SK-N-SH (cell line): ENCODE data around the gene LMNTD2. TPM values are rescaled to one million over a fixed set of nuclear protein-coding genes. Genes with fewer than 3 reads are reported as not detected.

ENCODE experiments used
- CTCF ChIA-PET: fragments of 300-600, 350-600 bp; formaldehyde crosslinking; extraction: SDS; loops from one replicate; lab custom pipeline; 2021; lab: Yijun Ruan, JAX
- POLR2A ChIA-PET: fragments of 350-600 bp; sonication (Branson Sonifier 250); formaldehyde crosslinking; extraction: SDS; loops from one replicate; lab custom pipeline; 2020; ENCODE audit warnings: antibody characterized with exemption, inconsistent platforms; lab: Yijun Ruan, JAX
- DNase-seq: peaks from one replicate; pipeline ENCODE4 v3.0.0; 2012
- H2AFZ ChIP-seq: fragments of 200-600 bp; sonication (generic); 2 replicates; pipeline ENCODE4 v1.8.1; 2016; ENCODE audit warnings: antibody characterized with exemption, mild to moderate bottlenecking, low read depth
- H3F3A ChIP-seq: fragments of 200-600 bp; sonication (generic); replicated peaks from 2 replicates; pipeline ENCODE3; 2016; ENCODE audit warnings: antibody characterized with exemption, mild to moderate bottlenecking; ENCODE audit not compliant: insufficient read depth
- H3K27ac ChIP-seq, 2 experiments: fragments of 200-500 bp in 1 of 2; fragments of 200-600 bp in 1 of 2; sonication (Bioruptor generic) in 1 of 2; sonication (generic), shearing (Covaris generic) in 1 of 2; 2 replicates each; pipeline versions ENCODE4 v1.5.1 to v1.6.1; 2014 to 2016; ENCODE audit warnings: low read depth in 2 of 2, inconsistent platforms in 1 of 2, low read length in 1 of 2, mild to moderate bottlenecking in 1 of 2, mixed read lengths in 1 of 2
- H3K27me3 ChIP-seq: fragments of 200-600 bp; sonication (generic), shearing (Covaris generic); 2 replicates; pipeline ENCODE4 v1.6.1; 2016; ENCODE audit warnings: mixed run types; ENCODE audit not compliant: insufficient read depth
- H3K36me3 ChIP-seq, 2 experiments: fragments of 200-500 bp in 1 of 2; fragments of 200-600 bp in 1 of 2; sonication (Bioruptor generic) in 1 of 2; sonication (generic) in 1 of 2; replicated peaks in 1 of 2; 2 replicates each; pipeline versions ENCODE3 to v1.5.1; 2014 to 2016; ENCODE audit warnings: low read length in 1 of 2, mild to moderate bottlenecking in 1 of 2; ENCODE audit not compliant: insufficient read depth in 2 of 2, control insufficient read depth in 1 of 2
- H3K4me1 ChIP-seq, 2 experiments: fragments of 200-500 bp in 1 of 2; fragments of 200-600 bp in 1 of 2; sonication (Bioruptor generic) in 1 of 2; sonication (generic), shearing (Covaris generic) in 1 of 2; 2 replicates each; pipeline versions ENCODE4 v1.5.1 to v1.6.1; 2014 to 2016; ENCODE audit warnings: low read depth in 1 of 2, low read length in 1 of 2, mixed run types in 1 of 2; ENCODE audit not compliant: insufficient read depth in 2 of 2, control insufficient read depth in 1 of 2
- H3K4me2 ChIP-seq: fragments of 200-600 bp; sonication (generic), shearing (Covaris generic); 2 replicates; pipeline ENCODE4 v1.6.1; 2017; ENCODE audit warnings: mixed run types
- H3K4me3 ChIP-seq, 2 experiments: fragments of 200-500 bp in 1 of 2; fragments of 200-600 bp in 1 of 2; sonication (Bioruptor generic) in 1 of 2; sonication (generic), shearing (Covaris generic) in 1 of 2; 2 replicates each; pipeline versions ENCODE4 v1.5.1 to v1.8.1; 2014 to 2016; ENCODE audit warnings: low read depth in 2 of 2, inconsistent platforms in 1 of 2, low read length in 1 of 2, mild to moderate bottlenecking in 1 of 2, mixed read lengths in 1 of 2, moderate library complexity in 1 of 2
- H3K79me2 ChIP-seq: fragments of 200-600 bp; sonication (generic); 2 replicates; pipeline ENCODE4 v1.8.1; 2017; ENCODE audit warnings: mild to moderate bottlenecking; ENCODE audit not compliant: insufficient read depth
- H3K9ac ChIP-seq: fragments of 200-600 bp; sonication (generic); 2 replicates; pipeline ENCODE4 v1.6.1; 2017; ENCODE audit warnings: mixed run types
- H3K9me2 ChIP-seq: fragments of 200-600 bp; sonication (generic); 2 replicates; pipeline ENCODE4 v1.6.1; 2017; ENCODE audit warnings: mixed run types
- H3K9me3 ChIP-seq: fragments of 200-600 bp; sonication (generic); 2 replicates; pipeline ENCODE4 v1.6.1; 2017; ENCODE audit warnings: mixed run types, mild to moderate bottlenecking, moderate library complexity
- H4K20me1 ChIP-seq: fragments of 200-600 bp; sonication (generic); 2 replicates; pipeline ENCODE4 v1.6.1; 2017; ENCODE audit warnings: mild to moderate bottlenecking, mixed run types; ENCODE audit not compliant: insufficient read depth
- ELF1 ChIP-seq: IDR thresholded peaks from 2 replicates; pipeline ENCODE4 v1.4.0; 2012
- EZH2phosphoT487 ChIP-seq: fragments of 200-600 bp; sonication (generic); IDR thresholded peaks from 2 replicates; pipeline ENCODE4 v1.6.1; 2017; ENCODE audit warnings: low read depth, mixed run types, mild to moderate bottlenecking, antibody characterized with exemption, moderate library complexity, borderline replicate concordance
- GATA2 ChIP-seq: sonication (generic); formaldehyde crosslinking; IDR thresholded peaks from 2 replicates; pipeline ENCODE4 v1.5.0; 2020; ENCODE audit warnings: mild to moderate bottlenecking, missing genetic modification reagents
- JUND ChIP-seq: IDR thresholded peaks from 2 replicates; pipeline ENCODE4 v1.4.0; 2012
- MEF2A ChIP-seq: IDR thresholded peaks from 2 replicates; pipeline ENCODE4 v1.4.0; 2012; ENCODE audit warnings: low read depth, borderline replicate concordance
- NFIC ChIP-seq: IDR thresholded peaks from 2 replicates; pipeline ENCODE4 v1.4.0; 2012; ENCODE audit warnings: borderline replicate concordance
- NRF1 ChIP-seq: IDR thresholded peaks from 2 replicates; pipeline ENCODE4 v1.6.1; 2012; ENCODE audit warnings: low read depth, mild to moderate bottlenecking, low read length
- POLR2AphosphoS5 ChIP-seq: IDR thresholded peaks from 2 replicates; pipeline ENCODE4 v1.6.1; 2012; ENCODE audit warnings: low read depth, low read length
- RCOR1 ChIP-seq: fragments of 150-350 bp; IDR thresholded peaks from 2 replicates; pipeline ENCODE4 v1.6.1; 2017; ENCODE audit warnings: antibody characterized with exemption, low read length
- REST ChIP-seq: IDR thresholded peaks from 2 replicates; pipeline ENCODE4 v1.6.1; 2012; ENCODE audit warnings: mild to moderate bottlenecking, low read depth, low read length, moderate library complexity
- RXRA ChIP-seq: IDR thresholded peaks from 2 replicates; pipeline ENCODE4 v1.4.0; 2012; ENCODE audit warnings: low read depth, mild to moderate bottlenecking, borderline replicate concordance
- SIN3A ChIP-seq: IDR thresholded peaks from 2 replicates; pipeline ENCODE4 v1.6.1; 2012; ENCODE audit warnings: low read depth, mild to moderate bottlenecking, low read length, moderate library complexity, borderline replicate concordance
- USF2 ChIP-seq: fragments of 150-350 bp; IDR thresholded peaks from 2 replicates; pipeline ENCODE4 v1.6.1; 2017; ENCODE audit warnings: antibody characterized with exemption, low read length, low read depth, borderline replicate concordance
- YY1 ChIP-seq: IDR thresholded peaks from 2 replicates; pipeline ENCODE4 v1.4.0; 2012; ENCODE audit warnings: low read depth, mild to moderate bottlenecking
- WGBS: methylation state at CpG from one replicate; pipeline ENCODE4 v1.1.6; 2017; ENCODE audit warnings: low lambda C conversion rate; 5-methylcytosine and 5-hydroxymethylcytosine counted together
- polyA plus RNA-seq, 3 experiments: library from polyadenylated mRNA; depleted of rRNA; stranded (reverse); fragments of >200 nt; gene quantifications; 2 replicates each; pipeline ENCODE4 v1.2.3, GENCODE V29; 2012

LMNTD2 gene
- polyA plus RNA-seq, 1 of the 3 experiments (the other 2 are of a cell fraction): 2.4 TPM

GRCh38 chr11:559712-560304 is 730 bp downstream of the LMNTD2 start:
- no peak for DNase-seq
- no peaks in the 10 kb centered on the region for H4K20me1 ChIP-seq
- peak overlapping the region; percentile 58 to 63 for H3K4me3 ChIP-seq
- no peaks in the 10 kb centered on the region for H3K36me3 ChIP-seq
- H3K9me3 ChIP-seq: no peaks in the 10 kb centered on the region
- no peaks in the 10 kb centered on the region for H3K9me2 ChIP-seq
- H3K27ac ChIP-seq: peak overlapping the region in 1 of 2 experiments; percentile 82; a peak in 1 of 4 replicates
- TF ChIP-seq POLR2AphosphoS5: no peak
- TF ChIP-seq NFIC: no peak
- no peak for TF ChIP-seq EZH2phosphoT487
- no peak for TF ChIP-seq NRF1
- TF ChIP-seq ELF1: no peak
- no peak for TF ChIP-seq RXRA
- TF ChIP-seq YY1: no peak
- no peak for TF ChIP-seq MEF2A
- no peak for TF ChIP-seq RCOR1
- no peak for TF ChIP-seq USF2
- no peak for TF ChIP-seq SIN3A
- TF ChIP-seq GATA2 (CRISPR knock-in tag): no peak
- TF ChIP-seq REST: no peak
- no peak for TF ChIP-seq JUND
- 0 out of 2 replicates have a peak overlapping the region, but pooled peaks have one; percentile 74 for H2AFZ ChIP-seq
- peak overlapping the region; percentile 55; the same call in 1 of the 2 replicates for H3K9ac ChIP-seq
- WGBS: 93% methylated on average over 16 of the region's 18 CpGs
- ChIA-PET POLR2A (interaction anchor here (0.7 to 1.5 kb wide), 2 partner anchors 16 to 54 kb away, joined by 3 read pairs; no protein-coding TSS in a partner anchor), CTCF (interaction anchor here (0.8 to 1.5 kb wide), 3 partner anchors 41 to 164 kb away, joined by 3 to 7 read pairs (median 3); no protein-coding TSS in a partner anchor)
- H3K4me1 ChIP-seq: peaks cover 4 to 22% of the 10 kb centered on the region in 2 experiments; a peak in 2 of 4 replicates
- no peaks in the 10 kb centered on the region for H3F3A ChIP-seq
- peaks cover 11% of the 10 kb centered on the region for H3K27me3 ChIP-seq
- H3K4me2 ChIP-seq: peak overlapping the region; percentile 84
- no peaks in the 10 kb centered on the region; the same call in 1 of the 2 replicates for H3K79me2 ChIP-seq
